ENCODE results near the gene TTC6.

TTC6 gene

GRCh38 chr14:37625597-37626595 is 30.5 kb downstream of the TTC6 start:
- DNase-seq (ENCODE audit: low read depth) = no peak

- DNase-seq (ENCODE audit: low read depth) = no peak
Measured at GRCh38 chr14:37637341-37637740, 41.9 kb downstream of the TTC6 start.

GRCh38 chr14:37638599-37638998 is 43.2 kb downstream of the TTC6 start:
- no peak for DNase-seq (ENCODE audit: low read depth)

- DNase-seq (ENCODE audit: low read depth) = no peak
Measured at GRCh38 chr14:37641117-37641516, 45.7 kb downstream of the TTC6 start.

GRCh38 chr14:37642125-37642524 is 46.7 kb downstream of the TTC6 start:
- no peak for DNase-seq (ENCODE audit: low read depth)

GRCh38 chr14:37643701-37644100 is 48.3 kb downstream of the TTC6 start:
- DNase-seq (ENCODE audit: low read depth) = no peak

Measured in activated T-cell treated with anti-CD3 and anti-CD28 coated beads for 24 hours (primary cell).